D721Med (cell line): ENCODE measurements around the gene ARHGAP26.

Experiments
- DNase-seq: peaks from one replicate; pipeline ENCODE4 v3.0.0; 2011; ENCODE audit warnings: low spot score; ENCODE audit not compliant: insufficient read length
- FAIRE-seq: peaks from 2 replicates; lab custom pipeline; 2011; peaks lifted over from hg19 to GRCh38; lab: Jason Lieb, UNC
- CTCF ChIP-seq: IDR thresholded peaks from 2 replicates; pipeline ENCODE4 v1.5.1; 2012; ENCODE audit warnings: mild to moderate bottlenecking, control low read depth; ENCODE audit not compliant: insufficient read depth; ENCODE audit errors: missing control alignments

ARHGAP26 gene

GRCh38 chr5:143056339-143056704, 286.1 kb downstream of the ARHGAP26 start:
- no peak for DNase-seq
- FAIRE-seq, result no peak
- no peak for TF ChIP-seq CTCF

GRCh38 chr5:143056792-143057579, 286.8 kb downstream of the ARHGAP26 start:
- no peak for DNase-seq
- TF ChIP-seq CTCF, result no peak
- no peak for FAIRE-seq

- FAIRE-seq, result no peak
- no peak for DNase-seq
- TF ChIP-seq CTCF, result no peak
These were observed 287.4 kb downstream of the ARHGAP26 start for GRCh38 chr5:143057580-143057999.

- FAIRE-seq (no peak), DNase-seq (no peak)
These were observed 289.2 kb downstream of the ARHGAP26 start for GRCh38 chr5:143059355-143059754.

GRCh38 chr5:143059976-143060765, 290.0 kb downstream of the ARHGAP26 start:
- no peak for DNase-seq
- no peak for TF ChIP-seq CTCF
- FAIRE-seq, result no peak

More at GRCh38 chr5:143059355-143059754, 289.2 kb downstream of the ARHGAP26 start:
- TF ChIP-seq CTCF, result no peak

DNA sequence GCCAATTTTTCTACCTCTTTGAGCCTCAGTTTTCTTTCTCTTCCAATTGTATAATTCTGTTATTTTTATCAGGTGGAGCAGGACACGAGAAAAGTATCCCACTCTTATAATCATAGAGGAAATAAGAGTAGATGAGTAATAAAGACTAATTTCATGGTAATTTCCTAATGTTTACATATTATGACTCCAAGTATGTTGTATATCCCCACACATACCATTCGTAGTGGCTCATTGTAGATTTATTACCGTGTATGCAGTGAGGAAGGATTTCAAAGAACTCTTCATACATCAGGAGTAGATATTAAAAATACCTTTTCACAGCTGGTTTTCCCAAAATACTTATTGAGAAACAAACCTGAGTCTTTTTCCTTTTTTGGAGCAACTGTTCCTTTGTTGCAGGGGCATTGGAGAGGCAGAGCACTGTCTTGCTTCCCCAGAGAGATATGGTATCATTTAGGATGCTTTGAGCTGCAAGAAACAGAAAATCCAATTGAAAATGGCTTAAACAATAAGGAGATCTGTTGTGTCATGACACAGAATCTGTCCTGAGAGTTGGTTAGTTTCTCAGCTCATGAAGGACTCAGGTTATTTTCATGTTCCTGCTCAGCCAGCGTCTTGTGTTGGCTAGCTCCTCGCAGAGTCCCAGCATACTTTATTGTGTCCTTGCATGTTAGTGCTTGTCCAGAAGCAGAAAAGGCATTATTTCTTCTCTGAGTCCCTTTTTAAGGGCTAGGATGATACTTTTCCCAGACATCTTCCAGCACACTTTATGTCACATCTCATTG, 291.2 kb downstream of the ARHGAP26 start:
- FAIRE-seq (no peak), DNase-seq (no peak)
- TF ChIP-seq CTCF, result no peak
